ENCODE results near the gene SMIM28. TPM values are rescaled to one million over a fixed set of nuclear protein-coding genes. Genes with fewer than 3 reads are reported as not detected.

Gene SMIM28
- total and polyA plus RNA-seq, 2 donors (not counting 1 experiment from before 2014, with no cell fraction given): not detected

DNA sequence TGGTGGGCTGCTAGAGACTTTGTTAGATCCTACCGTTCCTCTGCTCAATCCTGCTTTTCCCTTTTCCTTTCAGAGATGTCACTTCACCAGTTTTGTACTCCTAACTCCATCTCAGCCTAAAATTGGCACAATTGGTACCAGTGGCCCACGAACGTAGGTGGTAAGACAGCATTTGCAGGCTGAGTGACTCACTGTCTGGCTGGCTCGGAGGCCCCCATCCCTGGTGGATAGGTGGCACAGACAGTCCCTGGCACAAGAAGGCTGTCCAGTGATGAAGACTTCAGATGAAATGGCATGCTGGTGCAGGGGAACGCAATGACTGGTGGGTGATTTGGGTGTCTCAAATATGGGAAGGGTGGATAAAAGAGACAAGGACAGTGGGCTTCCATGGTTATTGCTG, 37.4 kb downstream of the SMIM28 start:
- Histone ChIP-seq H3K9me3 (ENCODE audit: control insufficient read depth, insufficient read depth, low read depth, low read length) (no peaks in the 10 kb centered on the region), H3K36me3 (ENCODE audit: control insufficient read depth, insufficient read depth, low read length) (peaks cover 6% of the 10 kb centered on the region), H4K20me1 (ENCODE audit: control insufficient read depth, extremely low read depth, insufficient read depth, low read length) (no peaks in the 10 kb centered on the region), H3K4me3 (replicated peaks in 1 of 4; ENCODE audit: control extremely low read depth in 1 of 4, insufficient read depth in 1 of 4, low read depth in 3 of 4, low read length in 4 of 4) (no peak overlapping the region), H3K27me3 (ENCODE audit: control insufficient read depth, insufficient read depth, low read length) (no peaks in the 10 kb centered on the region), H3K79me2 (ENCODE audit: control insufficient read depth, insufficient read depth, low read length) (no peaks in the 10 kb centered on the region), H3K4me1 (ENCODE audit: control insufficient read depth, extremely low read depth, insufficient read depth, low read length) (peaks cover 11% of the 10 kb centered on the region), H3K4me2 (ENCODE audit: extremely low read depth, insufficient read depth, low read length) (no peak overlapping the region), H3K9ac (ENCODE audit: insufficient read depth, low read length) (no peak overlapping the region), H3K27ac (ENCODE audit: insufficient read depth, low read length) (no peak overlapping the region), H2AFZ (ENCODE audit: low read length) (no peak overlapping the region)
- no peak for TF ChIP-seq EZH2 (IDR thresholded peaks at IDR 0.05; ENCODE audit: low read length, missing control alignments)
- TF ChIP-seq, protein P1, sequence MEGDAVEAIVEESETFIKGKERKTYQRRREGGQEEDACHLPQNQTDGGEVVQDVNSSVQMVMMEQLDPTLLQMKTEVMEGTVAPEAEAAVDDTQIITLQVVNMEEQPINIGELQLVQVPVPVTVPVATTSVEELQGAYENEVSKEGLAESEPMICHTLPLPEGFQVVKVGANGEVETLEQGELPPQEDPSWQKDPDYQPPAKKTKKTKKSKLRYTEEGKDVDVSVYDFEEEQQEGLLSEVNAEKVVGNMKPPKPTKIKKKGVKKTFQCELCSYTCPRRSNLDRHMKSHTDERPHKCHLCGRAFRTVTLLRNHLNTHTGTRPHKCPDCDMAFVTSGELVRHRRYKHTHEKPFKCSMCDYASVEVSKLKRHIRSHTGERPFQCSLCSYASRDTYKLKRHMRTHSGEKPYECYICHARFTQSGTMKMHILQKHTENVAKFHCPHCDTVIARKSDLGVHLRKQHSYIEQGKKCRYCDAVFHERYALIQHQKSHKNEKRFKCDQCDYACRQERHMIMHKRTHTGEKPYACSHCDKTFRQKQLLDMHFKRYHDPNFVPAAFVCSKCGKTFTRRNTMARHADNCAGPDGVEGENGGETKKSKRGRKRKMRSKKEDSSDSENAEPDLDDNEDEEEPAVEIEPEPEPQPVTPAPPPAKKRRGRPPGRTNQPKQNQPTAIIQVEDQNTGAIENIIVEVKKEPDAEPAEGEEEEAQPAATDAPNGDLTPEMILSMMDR (conservative IDR thresholded peaks at IDR 0.05 in 1 of 2, IDR thresholded peaks at IDR 0.05 in 1 of 2; ENCODE audit: low read depth in 1 of 2, low read length in 2 of 2): no peak
- no peak for DNase-seq (ENCODE audit: low read depth in 2 of 2)

DNA sequence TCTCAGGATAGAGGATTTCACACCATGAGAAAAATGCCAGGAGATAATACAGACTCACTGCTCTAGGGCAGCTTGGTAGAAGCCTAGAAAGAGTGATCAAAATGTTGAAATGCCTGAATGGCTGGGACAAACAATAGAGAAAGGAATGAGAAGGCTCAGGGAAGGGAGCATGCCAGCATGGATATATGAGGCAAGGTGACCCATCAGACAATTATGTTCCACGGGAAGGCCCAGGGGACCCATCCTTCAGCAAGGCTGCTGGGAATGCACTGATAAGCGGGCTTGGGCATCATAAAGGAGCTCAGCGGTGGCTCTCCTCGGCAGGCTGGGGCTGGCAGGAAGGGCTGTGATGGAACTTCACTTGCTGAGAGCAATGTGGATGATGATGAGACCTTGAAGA, 38.5 kb downstream of the SMIM28 start:
- Histone ChIP-seq H3K9ac (ENCODE audit: insufficient read depth, low read length) (no peak overlapping the region), H3K4me1 (ENCODE audit: control insufficient read depth, extremely low read depth, insufficient read depth, low read length) (peaks cover 4% of the 10 kb centered on the region), H3K4me2 (ENCODE audit: extremely low read depth, insufficient read depth, low read length) (no peak overlapping the region), H4K20me1 (ENCODE audit: control insufficient read depth, extremely low read depth, insufficient read depth, low read length) (no peaks in the 10 kb centered on the region), H3K9me3 (ENCODE audit: control insufficient read depth, insufficient read depth, low read depth, low read length) (no peaks in the 10 kb centered on the region), H3K79me2 (ENCODE audit: control insufficient read depth, insufficient read depth, low read length) (no peaks in the 10 kb centered on the region), H3K36me3 (ENCODE audit: control insufficient read depth, insufficient read depth, low read length) (peaks cover 6% of the 10 kb centered on the region), H3K27me3 (ENCODE audit: control insufficient read depth, insufficient read depth, low read length) (no peaks in the 10 kb centered on the region), H2AFZ (ENCODE audit: low read length) (no peak overlapping the region), H3K27ac (ENCODE audit: insufficient read depth, low read length) (no peak overlapping the region), H3K4me3 (replicated peaks in 1 of 4; ENCODE audit: control extremely low read depth in 1 of 4, insufficient read depth in 1 of 4, low read depth in 3 of 4, low read length in 4 of 4) (no peak overlapping the region)
- TF ChIP-seq EZH2 (IDR thresholded peaks at IDR 0.05; ENCODE audit: low read length, missing control alignments): no peak
- TF ChIP-seq, protein P1 (conservative IDR thresholded peaks at IDR 0.05 in 1 of 2, IDR thresholded peaks at IDR 0.05 in 1 of 2; ENCODE audit: low read depth in 1 of 2, low read length in 2 of 2): no peak
- no peak for DNase-seq (ENCODE audit: low read depth in 2 of 2)

DNA sequence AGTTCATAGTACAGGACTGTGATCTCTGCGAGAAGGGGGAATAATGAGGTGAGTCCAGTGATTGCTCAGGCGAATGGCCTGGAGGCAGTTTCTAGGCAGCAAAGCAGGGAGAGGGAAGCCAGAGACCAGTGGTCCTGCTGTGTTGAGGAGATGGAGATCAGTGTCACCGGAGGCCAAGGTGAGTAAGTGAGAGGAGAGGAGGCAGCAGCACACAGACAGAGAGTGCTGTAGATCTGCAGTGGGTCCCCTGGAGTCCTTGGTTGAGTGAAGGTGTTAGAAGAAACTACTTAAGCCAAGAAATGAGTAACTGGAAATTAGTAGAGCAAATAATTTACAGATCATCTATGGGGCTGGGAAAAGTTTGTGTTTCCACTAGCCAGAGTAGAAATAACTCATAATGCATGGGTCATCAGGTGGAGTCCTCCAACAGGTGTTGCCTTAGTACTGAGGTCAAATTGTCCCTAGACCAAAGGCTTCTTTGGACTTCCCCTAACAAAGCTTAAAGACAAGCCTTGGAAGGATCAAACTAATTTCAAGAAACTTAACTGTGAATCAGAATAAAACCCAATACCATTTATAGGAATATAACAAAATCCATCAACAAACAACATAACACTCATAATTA, 39.9 kb downstream of the SMIM28 start:
- no peaks in the 10 kb centered on the region for H3K9me3 ChIP-seq (ENCODE audit: control insufficient read depth, insufficient read depth, low read depth, low read length)
- H3K4me3 ChIP-seq (replicated peaks in 1 of 4; ENCODE audit: control extremely low read depth in 1 of 4, insufficient read depth in 1 of 4, low read depth in 3 of 4, low read length in 4 of 4): no peak overlapping the region
- no peak overlapping the region for H3K9ac ChIP-seq (ENCODE audit: insufficient read depth, low read length)
- H3K36me3 ChIP-seq (ENCODE audit: control insufficient read depth, insufficient read depth, low read length): peaks cover 6% of the 10 kb centered on the region
- no peak overlapping the region for H3K4me2 ChIP-seq (ENCODE audit: extremely low read depth, insufficient read depth, low read length)
- H3K79me2 ChIP-seq (ENCODE audit: control insufficient read depth, insufficient read depth, low read length): no peaks in the 10 kb centered on the region
- H4K20me1 ChIP-seq (ENCODE audit: control insufficient read depth, extremely low read depth, insufficient read depth, low read length): no peaks in the 10 kb centered on the region
- H3K27ac ChIP-seq (ENCODE audit: insufficient read depth, low read length): no peak overlapping the region
- TF ChIP-seq EZH2 (IDR thresholded peaks at IDR 0.05; ENCODE audit: low read length, missing control alignments): no peak
- TF ChIP-seq, protein P1 (conservative IDR thresholded peaks at IDR 0.05 in 1 of 2, IDR thresholded peaks at IDR 0.05 in 1 of 2; ENCODE audit: low read depth in 1 of 2, low read length in 2 of 2): no peak
- no peak for DNase-seq (ENCODE audit: low read depth in 2 of 2)
- no peaks in the 10 kb centered on the region for H3K4me1 ChIP-seq (ENCODE audit: control insufficient read depth, extremely low read depth, insufficient read depth, low read length)
- no peaks in the 10 kb centered on the region for H3K27me3 ChIP-seq (ENCODE audit: control insufficient read depth, insufficient read depth, low read length)
- no peak overlapping the region for H2AFZ ChIP-seq (ENCODE audit: low read length)

Measured in fibroblast of lung (primary cell).